ENCODE results near the gene STOX1.

DNA sequence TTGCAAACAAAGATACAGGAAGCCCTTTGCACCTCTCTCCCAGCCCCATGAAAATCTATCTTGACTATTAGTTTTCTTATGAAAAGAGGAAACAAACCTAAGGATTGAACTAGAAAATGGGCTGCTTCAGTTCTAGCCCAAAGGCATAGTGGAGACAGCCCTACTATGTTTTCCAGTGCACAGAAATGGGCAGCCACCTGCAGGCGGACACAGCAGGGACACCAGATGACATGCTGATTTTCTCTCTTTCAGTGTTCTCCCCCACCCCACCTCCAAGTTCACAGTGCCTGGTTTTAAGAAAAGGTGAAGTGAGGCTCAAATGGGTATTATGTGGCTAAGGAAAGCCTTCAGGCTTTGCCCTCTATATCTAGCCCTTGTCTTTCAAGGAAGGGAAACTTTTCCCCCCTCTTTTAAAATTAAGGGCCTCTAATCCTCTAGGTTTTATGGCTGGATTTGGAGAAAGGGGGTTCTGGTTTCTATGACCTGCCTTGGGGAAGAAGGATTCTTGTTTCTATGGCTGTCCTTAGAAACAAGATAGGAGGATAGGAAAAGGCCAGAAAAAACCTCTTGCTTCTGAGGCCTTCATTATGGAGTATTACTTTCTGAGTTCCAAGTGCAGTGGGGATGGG lies 50.3 kb downstream of the STOX1 start:
- TF ChIP-seq, protein P1, sequence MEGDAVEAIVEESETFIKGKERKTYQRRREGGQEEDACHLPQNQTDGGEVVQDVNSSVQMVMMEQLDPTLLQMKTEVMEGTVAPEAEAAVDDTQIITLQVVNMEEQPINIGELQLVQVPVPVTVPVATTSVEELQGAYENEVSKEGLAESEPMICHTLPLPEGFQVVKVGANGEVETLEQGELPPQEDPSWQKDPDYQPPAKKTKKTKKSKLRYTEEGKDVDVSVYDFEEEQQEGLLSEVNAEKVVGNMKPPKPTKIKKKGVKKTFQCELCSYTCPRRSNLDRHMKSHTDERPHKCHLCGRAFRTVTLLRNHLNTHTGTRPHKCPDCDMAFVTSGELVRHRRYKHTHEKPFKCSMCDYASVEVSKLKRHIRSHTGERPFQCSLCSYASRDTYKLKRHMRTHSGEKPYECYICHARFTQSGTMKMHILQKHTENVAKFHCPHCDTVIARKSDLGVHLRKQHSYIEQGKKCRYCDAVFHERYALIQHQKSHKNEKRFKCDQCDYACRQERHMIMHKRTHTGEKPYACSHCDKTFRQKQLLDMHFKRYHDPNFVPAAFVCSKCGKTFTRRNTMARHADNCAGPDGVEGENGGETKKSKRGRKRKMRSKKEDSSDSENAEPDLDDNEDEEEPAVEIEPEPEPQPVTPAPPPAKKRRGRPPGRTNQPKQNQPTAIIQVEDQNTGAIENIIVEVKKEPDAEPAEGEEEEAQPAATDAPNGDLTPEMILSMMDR (IDR thresholded peaks at IDR 0.05) = no peak
- no peak for TF ChIP-seq POLR2A (IDR thresholded peaks at IDR 0.05)
